ENCODE data around the gene MTUS2. TPM values are rescaled to one million over a fixed set of nuclear protein-coding genes. Genes with fewer than 3 reads are reported as not detected.

MTUS2 gene
- total and polyA plus RNA-seq, 4 donors = under 0.01 to 0.70 (median 0.15) TPM

DNA sequence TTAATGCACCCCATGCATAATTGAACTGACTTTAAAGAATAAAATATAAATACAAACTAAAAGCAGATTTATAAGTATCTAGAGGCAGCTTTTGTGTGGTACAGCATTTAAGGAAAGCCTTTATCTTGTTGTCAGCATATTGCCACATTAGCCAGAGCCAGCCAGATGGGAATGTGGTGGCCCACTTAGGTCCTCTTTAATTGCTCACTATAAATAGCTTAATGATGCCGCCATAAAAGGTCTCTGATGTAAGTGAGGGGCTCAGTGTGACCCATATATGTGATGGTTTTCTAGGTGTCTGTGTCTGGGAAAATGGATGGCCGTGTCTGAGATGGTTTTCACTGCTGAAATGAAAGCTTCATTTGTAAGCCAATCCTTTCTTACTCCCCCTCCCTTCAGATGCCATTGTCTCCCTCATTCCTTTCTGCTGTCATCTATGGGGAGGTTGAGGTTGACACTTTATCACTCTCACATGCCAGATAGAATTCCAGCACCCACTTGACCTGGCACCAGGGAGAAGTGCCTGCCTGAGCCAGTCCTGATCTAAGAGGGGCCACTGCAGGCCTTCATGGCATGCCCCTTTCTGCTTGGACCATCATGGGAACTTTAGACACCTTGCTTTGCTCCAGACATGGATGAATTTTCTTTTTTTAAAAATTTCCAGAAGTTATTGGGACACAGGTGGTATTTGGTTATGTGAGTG is 135.3 kb downstream of the MTUS2 start:
- H3K27me3 ChIP-seq (ENCODE audit: control insufficient read depth in 4 of 4, insufficient read depth in 4 of 4, low read length in 3 of 4) = no peaks in the 10 kb centered on the region
- peaks cover 4 to 18% (median 15%) of the 10 kb centered on the region in 4 donors for H3K4me1 ChIP-seq (ENCODE audit: control insufficient read depth in 4 of 4, insufficient read depth in 4 of 4, low read length in 3 of 4)
- peak overlapping the region; percentile 59 for H3K27ac ChIP-seq (ENCODE audit: low read depth in 1 of 2, low read length in 2 of 2)
- H3K9me3 ChIP-seq (ENCODE audit: control insufficient read depth in 4 of 4, low read length in 3 of 4) = no peaks in the 10 kb centered on the region
- WGBS = 77% methylated on average over 2 of the region's 2 CpGs
- H3K9ac ChIP-seq (ENCODE audit: low read depth in 1 of 2, low read length in 2 of 2) = peak overlapping the region in 1 of 2 donors; percentile 39
- no peaks in the 10 kb centered on the region for H3K36me3 ChIP-seq (ENCODE audit: control insufficient read depth in 4 of 4, insufficient read depth in 3 of 4, low read depth in 1 of 4, low read length in 3 of 4)
- TF ChIP-seq HNF4A (conservative IDR thresholded peaks at IDR 0.05) (no peak), SP1 (IDR thresholded peaks at IDR 0.05) (no peak), GABPA (IDR thresholded peaks at IDR 0.05 in 1 of 2, conservative IDR thresholded peaks at IDR 0.05 in 1 of 2) (no peak)
- TF ChIP-seq, protein P1, sequence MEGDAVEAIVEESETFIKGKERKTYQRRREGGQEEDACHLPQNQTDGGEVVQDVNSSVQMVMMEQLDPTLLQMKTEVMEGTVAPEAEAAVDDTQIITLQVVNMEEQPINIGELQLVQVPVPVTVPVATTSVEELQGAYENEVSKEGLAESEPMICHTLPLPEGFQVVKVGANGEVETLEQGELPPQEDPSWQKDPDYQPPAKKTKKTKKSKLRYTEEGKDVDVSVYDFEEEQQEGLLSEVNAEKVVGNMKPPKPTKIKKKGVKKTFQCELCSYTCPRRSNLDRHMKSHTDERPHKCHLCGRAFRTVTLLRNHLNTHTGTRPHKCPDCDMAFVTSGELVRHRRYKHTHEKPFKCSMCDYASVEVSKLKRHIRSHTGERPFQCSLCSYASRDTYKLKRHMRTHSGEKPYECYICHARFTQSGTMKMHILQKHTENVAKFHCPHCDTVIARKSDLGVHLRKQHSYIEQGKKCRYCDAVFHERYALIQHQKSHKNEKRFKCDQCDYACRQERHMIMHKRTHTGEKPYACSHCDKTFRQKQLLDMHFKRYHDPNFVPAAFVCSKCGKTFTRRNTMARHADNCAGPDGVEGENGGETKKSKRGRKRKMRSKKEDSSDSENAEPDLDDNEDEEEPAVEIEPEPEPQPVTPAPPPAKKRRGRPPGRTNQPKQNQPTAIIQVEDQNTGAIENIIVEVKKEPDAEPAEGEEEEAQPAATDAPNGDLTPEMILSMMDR (IDR thresholded peaks at IDR 0.05; ENCODE audit: low read depth, low read length, missing input control) = no peak
- TF ChIP-seq, protein P2, sequence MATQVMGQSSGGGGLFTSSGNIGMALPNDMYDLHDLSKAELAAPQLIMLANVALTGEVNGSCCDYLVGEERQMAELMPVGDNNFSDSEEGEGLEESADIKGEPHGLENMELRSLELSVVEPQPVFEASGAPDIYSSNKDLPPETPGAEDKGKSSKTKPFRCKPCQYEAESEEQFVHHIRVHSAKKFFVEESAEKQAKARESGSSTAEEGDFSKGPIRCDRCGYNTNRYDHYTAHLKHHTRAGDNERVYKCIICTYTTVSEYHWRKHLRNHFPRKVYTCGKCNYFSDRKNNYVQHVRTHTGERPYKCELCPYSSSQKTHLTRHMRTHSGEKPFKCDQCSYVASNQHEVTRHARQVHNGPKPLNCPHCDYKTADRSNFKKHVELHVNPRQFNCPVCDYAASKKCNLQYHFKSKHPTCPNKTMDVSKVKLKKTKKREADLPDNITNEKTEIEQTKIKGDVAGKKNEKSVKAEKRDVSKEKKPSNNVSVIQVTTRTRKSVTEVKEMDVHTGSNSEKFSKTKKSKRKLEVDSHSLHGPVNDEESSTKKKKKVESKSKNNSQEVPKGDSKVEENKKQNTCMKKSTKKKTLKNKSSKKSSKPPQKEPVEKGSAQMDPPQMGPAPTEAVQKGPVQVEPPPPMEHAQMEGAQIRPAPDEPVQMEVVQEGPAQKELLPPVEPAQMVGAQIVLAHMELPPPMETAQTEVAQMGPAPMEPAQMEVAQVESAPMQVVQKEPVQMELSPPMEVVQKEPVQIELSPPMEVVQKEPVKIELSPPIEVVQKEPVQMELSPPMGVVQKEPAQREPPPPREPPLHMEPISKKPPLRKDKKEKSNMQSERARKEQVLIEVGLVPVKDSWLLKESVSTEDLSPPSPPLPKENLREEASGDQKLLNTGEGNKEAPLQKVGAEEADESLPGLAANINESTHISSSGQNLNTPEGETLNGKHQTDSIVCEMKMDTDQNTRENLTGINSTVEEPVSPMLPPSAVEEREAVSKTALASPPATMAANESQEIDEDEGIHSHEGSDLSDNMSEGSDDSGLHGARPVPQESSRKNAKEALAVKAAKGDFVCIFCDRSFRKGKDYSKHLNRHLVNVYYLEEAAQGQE (IDR thresholded peaks at IDR 0.05) = no peak
- TF ChIP-seq, protein P3, sequence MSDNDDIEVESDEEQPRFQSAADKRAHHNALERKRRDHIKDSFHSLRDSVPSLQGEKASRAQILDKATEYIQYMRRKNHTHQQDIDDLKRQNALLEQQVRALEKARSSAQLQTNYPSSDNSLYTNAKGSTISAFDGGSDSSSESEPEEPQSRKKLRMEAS (IDR thresholded peaks at IDR 0.05) = peak; percentile 13
- no peak overlapping the region for H3K4me3 ChIP-seq (ENCODE audit: low read depth in 1 of 3, low read length in 3 of 3)
- no peak for DNase-seq (ENCODE audit: low spot score)

DNA sequence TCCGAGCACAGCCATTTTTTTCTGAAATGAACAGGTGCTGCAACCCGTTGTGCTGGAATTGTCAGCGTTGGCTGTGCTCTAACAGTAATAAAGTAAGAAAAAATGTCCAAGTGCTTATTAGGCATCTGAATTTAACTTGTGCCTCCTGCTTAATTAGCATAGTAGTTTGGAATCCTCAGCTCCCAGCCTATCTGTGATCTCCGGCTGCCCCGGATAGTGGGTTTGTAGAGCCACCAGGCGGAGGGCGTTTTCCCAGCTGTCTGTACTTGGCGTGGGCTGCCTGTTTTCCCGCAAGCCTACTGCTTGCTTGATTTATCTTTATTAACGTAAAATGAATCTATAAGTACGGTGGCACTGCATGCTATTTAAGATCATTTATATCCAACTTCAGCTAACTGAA is 137.9 kb downstream of the MTUS2 start:
- WGBS = 89% methylated on average over 11 of the region's 11 CpGs
- no peak for DNase-seq (ENCODE audit: low spot score)
- no peak for TF ChIP-seq HNF4A (conservative IDR thresholded peaks at IDR 0.05)
- TF ChIP-seq, protein P1 (IDR thresholded peaks at IDR 0.05; ENCODE audit: low read depth, low read length, missing input control) = no peak
- TF ChIP-seq, protein P4, sequence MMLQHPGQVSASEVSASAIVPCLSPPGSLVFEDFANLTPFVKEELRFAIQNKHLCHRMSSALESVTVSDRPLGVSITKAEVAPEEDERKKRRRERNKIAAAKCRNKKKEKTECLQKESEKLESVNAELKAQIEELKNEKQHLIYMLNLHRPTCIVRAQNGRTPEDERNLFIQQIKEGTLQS (IDR thresholded peaks at IDR 0.05) = no peak
- no peak for TF ChIP-seq YY1 (IDR thresholded peaks at IDR 0.05)
- TF ChIP-seq, protein P3 (IDR thresholded peaks at IDR 0.05) = no peak
- TF ChIP-seq JUND (IDR thresholded peaks at IDR 0.05) = no peak
- TF ChIP-seq TAF1 (conservative IDR thresholded peaks at IDR 0.05) = no peak
- TF ChIP-seq, protein P2 (IDR thresholded peaks at IDR 0.05) = no peak
- TF ChIP-seq SP1 (IDR thresholded peaks at IDR 0.05) = no peak
- TF ChIP-seq, protein P5, sequence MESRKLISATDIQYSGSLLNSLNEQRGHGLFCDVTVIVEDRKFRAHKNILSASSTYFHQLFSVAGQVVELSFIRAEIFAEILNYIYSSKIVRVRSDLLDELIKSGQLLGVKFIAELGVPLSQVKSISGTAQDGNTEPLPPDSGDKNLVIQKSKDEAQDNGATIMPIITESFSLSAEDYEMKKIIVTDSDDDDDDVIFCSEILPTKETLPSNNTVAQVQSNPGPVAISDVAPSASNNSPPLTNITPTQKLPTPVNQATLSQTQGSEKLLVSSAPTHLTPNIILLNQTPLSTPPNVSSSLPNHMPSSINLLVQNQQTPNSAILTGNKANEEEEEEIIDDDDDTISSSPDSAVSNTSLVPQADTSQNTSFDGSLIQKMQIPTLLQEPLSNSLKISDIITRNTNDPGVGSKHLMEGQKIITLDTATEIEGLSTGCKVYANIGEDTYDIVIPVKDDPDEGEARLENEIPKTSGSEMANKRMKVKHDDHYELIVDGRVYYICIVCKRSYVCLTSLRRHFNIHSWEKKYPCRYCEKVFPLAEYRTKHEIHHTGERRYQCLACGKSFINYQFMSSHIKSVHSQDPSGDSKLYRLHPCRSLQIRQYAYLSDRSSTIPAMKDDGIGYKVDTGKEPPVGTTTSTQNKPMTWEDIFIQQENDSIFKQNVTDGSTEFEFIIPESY (IDR thresholded peaks at IDR 0.05) = no peak
- TF ChIP-seq FOXA1 (IDR thresholded peaks at IDR 0.05) = no peak
- TF ChIP-seq FOXA2 (IDR thresholded peaks at IDR 0.05) = no peak
- TF ChIP-seq RAD21 (IDR thresholded peaks at IDR 0.05) = no peak
- no peak for TF ChIP-seq NR2F2 (IDR thresholded peaks at IDR 0.05)
- no peak for TF ChIP-seq EGR1 (IDR thresholded peaks at IDR 0.05; ENCODE audit: low read depth in 2 of 2)

More for the DNA sequence above, 137.9 kb downstream of the MTUS2 start:
- Histone ChIP-seq H3K27ac (ENCODE audit: low read depth in 1 of 2, low read length in 2 of 2) (no peak overlapping the region), H3K4me3 (ENCODE audit: low read depth in 1 of 3, low read length in 3 of 3) (no peak overlapping the region), H3K9ac (ENCODE audit: low read depth in 1 of 2, low read length in 2 of 2) (no peak overlapping the region), H3K36me3 (ENCODE audit: control insufficient read depth in 4 of 4, insufficient read depth in 3 of 4, low read depth in 1 of 4, low read length in 3 of 4) (no peaks in the 10 kb centered on the region), H3K27me3 (ENCODE audit: control insufficient read depth in 4 of 4, insufficient read depth in 4 of 4, low read length in 3 of 4) (no peaks in the 10 kb centered on the region), H3K4me1 (ENCODE audit: control insufficient read depth in 4 of 4, insufficient read depth in 4 of 4, low read length in 3 of 4) (peaks cover 4 to 18% (median 15%) of the 10 kb centered on the region in 4 donors), H3K9me3 (ENCODE audit: control insufficient read depth in 4 of 4, low read length in 3 of 4) (no peaks in the 10 kb centered on the region)
